Fibroblast of lung (primary cell): ENCODE results near the gene PPP2R2D. TPM values are rescaled to one million over a fixed set of nuclear protein-coding genes. Genes with fewer than 3 reads are reported as not detected.

ENCODE experiments used
- DNase-seq, 2 donors: peaks; one replicate each; pipeline versions ENCODE4 v3.0.0 to v3.0.0-alpha.2; 2010; ENCODE audit warnings: low read depth in 2 of 2
- H2AFZ ChIP-seq: 2 replicates; pipeline ENCODE4 v1.5.1; 2012; ENCODE audit warnings: low read length, control low read depth, inconsistent platforms
- H3K27ac ChIP-seq: 2 replicates; pipeline ENCODE4 v1.5.1; 2011; ENCODE audit warnings: low read length, control low read depth; ENCODE audit not compliant: insufficient read depth
- H3K27me3 ChIP-seq: 2 replicates; pipeline ENCODE4 v1.5.1; 2011; ENCODE audit warnings: mild to moderate bottlenecking, low read length; ENCODE audit not compliant: control insufficient read depth, insufficient read depth
- H3K36me3 ChIP-seq: 2 replicates; pipeline ENCODE4 v1.5.1; 2011; ENCODE audit warnings: low read length; ENCODE audit not compliant: control insufficient read depth, insufficient read depth
- H3K4me1 ChIP-seq: 2 replicates; pipeline ENCODE4 v1.5.1; 2011; ENCODE audit warnings: low read length; ENCODE audit not compliant: control insufficient read depth, insufficient read depth; ENCODE audit errors: extremely low read depth
- H3K4me2 ChIP-seq: 2 replicates; pipeline ENCODE4 v1.5.1; 2011; ENCODE audit warnings: low read length, control low read depth; ENCODE audit not compliant: insufficient read depth; ENCODE audit errors: extremely low read depth
- H3K4me3 ChIP-seq, 4 experiments: fragments of 200-600 bp in 1 of 4; sonication (generic) in 1 of 4; replicated peaks in 1 of 4; 2 replicates each; pipeline ENCODE4 v1.5.1; 2011 to 2016; ENCODE audit warnings: low read length in 4 of 4, low read depth in 3 of 4, mild to moderate bottlenecking in 3 of 4, control low read depth in 2 of 4, inconsistent platforms in 1 of 4, mixed read lengths in 1 of 4; ENCODE audit not compliant: insufficient read depth in 1 of 4; ENCODE audit errors: control extremely low read depth in 1 of 4
- H3K79me2 ChIP-seq: 2 replicates; pipeline ENCODE4 v1.5.1; 2012; ENCODE audit warnings: mild to moderate bottlenecking, low read length, inconsistent platforms; ENCODE audit not compliant: control insufficient read depth, insufficient read depth
- H3K9ac ChIP-seq: 2 replicates; pipeline ENCODE4 v1.5.1; 2011; ENCODE audit warnings: mild to moderate bottlenecking, low read length, control low read depth; ENCODE audit not compliant: insufficient read depth
- H3K9me3 ChIP-seq: 2 replicates; pipeline ENCODE4 v1.5.1; 2012; ENCODE audit warnings: low read depth, low read length; ENCODE audit not compliant: control insufficient read depth, insufficient read depth
- H4K20me1 ChIP-seq: 2 replicates; pipeline ENCODE4 v1.5.1; 2011; ENCODE audit warnings: low read length; ENCODE audit not compliant: control insufficient read depth, insufficient read depth; ENCODE audit errors: extremely low read depth
- CTCF ChIP-seq, 2 donors: IDR thresholded peaks in 1 of 2; conservative IDR thresholded peaks in 1 of 2; 1 replicate in 1 of 2; 2 replicates in 1 of 2; pipeline ENCODE4 v1.5.1; 2011 to 2012; ENCODE audit warnings: low read length in 2 of 2, control low read depth in 1 of 2, inconsistent platforms in 1 of 2, low read depth in 1 of 2, mild to moderate bottlenecking in 1 of 2
- EZH2 ChIP-seq: IDR thresholded peaks from 2 replicates; pipeline ENCODE4 v1.5.1; 2012; ENCODE audit warnings: low read length, control low read depth, mild to moderate bottlenecking; ENCODE audit errors: missing control alignments
- polyA plus RNA-seq, 2 donors: library from polyadenylated mRNA; depleted of rRNA in 1 of 2; stranded (reverse) in 1 of 2; unstranded in 1 of 2; fragments of >200 nt; gene quantifications; 2 replicates each; pipeline ENCODE4 v1.2.1, GENCODE V29; 2011 to 2012; ENCODE audit warnings: missing spikeins in 1 of 2
- total RNA-seq: library from RNA; depleted of rRNA; stranded (reverse); fragments of >200 nt; gene quantifications from 2 replicates; pipeline ENCODE4 v1.2.1, GENCODE V29; 2014

The PPP2R2D gene
- total and polyA plus RNA-seq, 2 donors (not counting 1 experiment from before 2014, with no cell fraction given), result 23.3 to 25.4 TPM

- H3K9me3 ChIP-seq, result no peaks in the 10 kb centered on the region
- no peaks in the 10 kb centered on the region for H3K79me2 ChIP-seq
- no peaks in the 10 kb centered on the region for H3K36me3 ChIP-seq
- no peak overlapping the region for H3K4me3 ChIP-seq
- TF ChIP-seq EZH2 (no peak), CTCF (conservative IDR thresholded peaks at IDR 0.05 in 1 of 2, IDR thresholded peaks at IDR 0.05 in 1 of 2; ENCODE audit: low read depth in 1 of 2, low read length in 2 of 2) (no peak)
- H3K4me2 ChIP-seq, result no peak overlapping the region
- H3K9ac ChIP-seq, result no peak overlapping the region
- H3K27ac ChIP-seq, result no peak overlapping the region
- no peaks in the 10 kb centered on the region for H4K20me1 ChIP-seq
- DNase-seq, result no peak
- H2AFZ ChIP-seq, result no peak overlapping the region
- H3K4me1 ChIP-seq, result no peaks in the 10 kb centered on the region
- peaks cover 12% of the 10 kb centered on the region for H3K27me3 ChIP-seq
Measured at GRCh38 chr10:131891929-131892805, 8.6 kb upstream of the PPP2R2D start.

DNA sequence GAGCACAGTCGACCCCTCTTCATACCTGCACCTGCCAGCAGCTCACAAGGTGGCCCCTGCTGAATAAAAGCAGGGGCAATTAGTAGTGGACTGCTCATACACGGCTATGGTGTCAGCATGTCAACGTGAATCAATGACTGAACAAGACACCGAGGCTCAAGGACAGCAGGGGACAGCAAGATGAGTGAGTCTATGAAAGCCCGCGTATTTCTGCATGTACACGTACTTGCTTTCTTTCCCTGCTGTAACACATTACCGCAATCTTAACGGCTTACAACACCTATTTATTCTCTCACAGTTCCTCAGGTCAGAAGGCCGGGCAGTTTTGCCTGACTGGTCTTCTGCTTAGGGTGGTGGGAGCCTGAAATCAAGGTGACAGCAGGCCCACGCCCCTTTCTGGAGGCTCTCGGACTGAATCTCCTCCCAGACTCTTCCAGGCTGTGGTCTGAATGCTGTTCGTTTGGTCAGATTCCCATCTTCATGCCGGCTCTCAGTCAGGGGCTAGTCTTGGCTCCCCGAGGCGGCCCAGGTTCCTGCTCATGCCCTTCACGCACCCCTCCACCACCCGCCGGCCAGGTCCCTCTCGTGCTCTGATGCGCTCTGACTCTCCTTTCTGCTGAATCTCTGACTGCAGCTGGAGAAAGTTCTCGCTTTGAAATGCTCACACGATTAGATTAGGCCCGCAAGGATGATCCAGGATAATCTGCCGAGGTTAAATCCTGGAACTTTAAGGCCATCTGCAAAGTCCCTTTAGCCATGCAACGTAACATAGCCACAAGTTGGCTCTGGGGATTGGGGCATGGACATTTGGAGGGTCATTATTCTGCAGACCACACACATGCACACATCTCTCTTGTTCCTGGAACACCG, 7.8 kb upstream of the PPP2R2D start:
- H3K9ac ChIP-seq, result no peak overlapping the region
- H3K4me2 ChIP-seq, result no peak overlapping the region
- H3K4me3 ChIP-seq, result no peak overlapping the region
- H3K79me2 ChIP-seq, result no peaks in the 10 kb centered on the region
- H3K36me3 ChIP-seq, result no peaks in the 10 kb centered on the region
- no peak for DNase-seq
- H2AFZ ChIP-seq, result no peak overlapping the region
- H4K20me1 ChIP-seq, result no peaks in the 10 kb centered on the region
- no peaks in the 10 kb centered on the region for H3K4me1 ChIP-seq
- H3K9me3 ChIP-seq, result no peaks in the 10 kb centered on the region
- no peak for TF ChIP-seq EZH2
- H3K27ac ChIP-seq, result no peak overlapping the region
- H3K27me3 ChIP-seq, result peaks cover 16% of the 10 kb centered on the region

DNA sequence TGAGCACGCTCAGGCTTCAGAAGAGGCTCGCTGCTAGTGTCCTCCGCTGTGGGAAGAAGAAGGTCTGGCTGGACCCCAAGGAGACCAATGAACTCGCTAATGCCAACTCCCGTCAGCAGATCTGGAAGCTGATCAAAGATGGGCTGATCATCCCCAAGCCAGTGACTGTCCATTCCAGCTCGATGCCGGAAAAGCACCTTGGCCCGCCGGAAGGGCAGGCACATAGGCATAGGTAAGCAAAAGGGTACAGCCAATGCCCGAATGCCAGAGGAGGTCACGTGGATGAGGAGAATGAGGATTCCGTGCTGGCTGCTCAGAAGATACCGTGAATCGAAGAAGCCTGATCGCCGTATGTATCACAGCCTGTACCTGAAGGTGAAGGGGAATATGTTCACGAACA, 5.7 kb upstream of the PPP2R2D start:
- Histone ChIP-seq H2AFZ (no peak overlapping the region), H3K36me3 (no peaks in the 10 kb centered on the region), H3K4me2 (no peak overlapping the region), H3K79me2 (no peaks in the 10 kb centered on the region), H3K4me1 (no peaks in the 10 kb centered on the region), H3K27me3 (peaks cover 24% of the 10 kb centered on the region), H3K9me3 (no peaks in the 10 kb centered on the region), H3K9ac (no peak overlapping the region), H4K20me1 (no peaks in the 10 kb centered on the region), H3K4me3 (no peak overlapping the region), H3K27ac (no peak overlapping the region)
- no peak for DNase-seq
- no peak for TF ChIP-seq EZH2
- no peak for TF ChIP-seq CTCF (conservative IDR thresholded peaks at IDR 0.05 in 1 of 2, IDR thresholded peaks at IDR 0.05 in 1 of 2; ENCODE audit: low read depth in 1 of 2, low read length in 2 of 2)
